Breast epithelium (tissue), 3 donors: ENCODE results near the gene UBE2N.

ENCODE experiments used
- POLR2AphosphoS5 ChIP-seq, 3 donors: sonication (generic); formaldehyde crosslinking; IDR thresholded peaks; one replicate each; pipeline ENCODE4 v1.6.1; 2017; ENCODE audit warnings: antibody characterized with exemption in 3 of 3
- TF ChIP-seq, protein P1 (sequence below), 3 donors: fragments of 450-650 bp; IDR thresholded peaks; one replicate each; pipeline ENCODE4 v1.5.1; 2016 to 2017; ENCODE audit warnings: antibody characterized with exemption in 3 of 3, mild to moderate bottlenecking in 3 of 3, moderate library complexity in 3 of 3

GRCh38 chr12:93404961-93405849 is 36.5 kb downstream of the UBE2N start:
- no peak for TF ChIP-seq POLR2AphosphoS5 (IDR thresholded peaks at IDR 0.05)
- TF ChIP-seq, protein P1, sequence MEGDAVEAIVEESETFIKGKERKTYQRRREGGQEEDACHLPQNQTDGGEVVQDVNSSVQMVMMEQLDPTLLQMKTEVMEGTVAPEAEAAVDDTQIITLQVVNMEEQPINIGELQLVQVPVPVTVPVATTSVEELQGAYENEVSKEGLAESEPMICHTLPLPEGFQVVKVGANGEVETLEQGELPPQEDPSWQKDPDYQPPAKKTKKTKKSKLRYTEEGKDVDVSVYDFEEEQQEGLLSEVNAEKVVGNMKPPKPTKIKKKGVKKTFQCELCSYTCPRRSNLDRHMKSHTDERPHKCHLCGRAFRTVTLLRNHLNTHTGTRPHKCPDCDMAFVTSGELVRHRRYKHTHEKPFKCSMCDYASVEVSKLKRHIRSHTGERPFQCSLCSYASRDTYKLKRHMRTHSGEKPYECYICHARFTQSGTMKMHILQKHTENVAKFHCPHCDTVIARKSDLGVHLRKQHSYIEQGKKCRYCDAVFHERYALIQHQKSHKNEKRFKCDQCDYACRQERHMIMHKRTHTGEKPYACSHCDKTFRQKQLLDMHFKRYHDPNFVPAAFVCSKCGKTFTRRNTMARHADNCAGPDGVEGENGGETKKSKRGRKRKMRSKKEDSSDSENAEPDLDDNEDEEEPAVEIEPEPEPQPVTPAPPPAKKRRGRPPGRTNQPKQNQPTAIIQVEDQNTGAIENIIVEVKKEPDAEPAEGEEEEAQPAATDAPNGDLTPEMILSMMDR (IDR thresholded peaks at IDR 0.05): no peak
